PC-9 (cell line): ENCODE data around the gene CEP57L1. TPM values are rescaled to one million over a fixed set of nuclear protein-coding genes. Genes with fewer than 3 reads are reported as not detected.

ENCODE experiments used
- BruUV-seq: library from RNA; stranded (reverse); fragments of 400-500 nt; replicated peaks from 2 replicates; lab custom pipeline; 2021; lab: Mats Ljungman, UMichigan
- CTCF ChIA-PET: fragments of 300-600 bp; sonication (Branson Sonifier 250); formaldehyde crosslinking; loops from one replicate; lab custom pipeline; 2022; ENCODE audit warnings: antibody characterized with exemption; lab: Charles Lee
- POLR2A ChIA-PET: fragments of 300-600 bp; sonication (Branson Sonifier 250); formaldehyde crosslinking; loops from one replicate; lab custom pipeline; 2022; ENCODE audit warnings: antibody characterized with exemption; ENCODE audit not compliant: unreplicated experiment; lab: Charles Lee
- DNase-seq, 2 experiments: peaks; one replicate each; pipeline versions ENCODE4 v3.0.0 to v3.0.0-alpha.2; 2015 to 2022; ENCODE audit warnings: mixed read lengths in 1 of 2
- H2AFZ ChIP-seq: fragments of 200-600 bp; sonication (generic); 2 replicates; pipeline ENCODE4 v1.8.1; 2017; ENCODE audit warnings: antibody characterized with exemption
- H3F3A ChIP-seq: fragments of 200-600 bp; sonication (generic); 2 replicates; pipeline ENCODE4 v1.8.1; 2017; ENCODE audit warnings: antibody characterized with exemption, mild to moderate bottlenecking, low read depth; ENCODE audit not compliant: insufficient read depth
- H3K27ac ChIP-seq: fragments of 200-600 bp; sonication (generic); 2 replicates; pipeline ENCODE4 v1.6.1; 2016; ENCODE audit warnings: mixed run types
- H3K27me3 ChIP-seq: fragments of 200-600 bp; sonication (generic); 2 replicates; pipeline ENCODE4 v1.6.1; 2016; ENCODE audit warnings: low read depth, mixed run types; ENCODE audit not compliant: insufficient read depth
- H3K36me3 ChIP-seq: fragments of 200-600 bp; sonication (generic); 2 replicates; pipeline ENCODE4 v1.6.1; 2016; ENCODE audit warnings: low read depth, mixed run types
- H3K4me1 ChIP-seq: fragments of 200-600 bp; sonication (generic); replicated peaks from 2 replicates; pipeline ENCODE4 v1.6.1; 2016; ENCODE audit warnings: mixed run types; ENCODE audit not compliant: insufficient read depth
- H3K4me2 ChIP-seq: fragments of 200-600 bp; sonication (generic); 2 replicates; pipeline ENCODE4 v1.6.1; 2017; ENCODE audit warnings: mixed run types
- H3K4me3 ChIP-seq: fragments of 200-600 bp; sonication (generic); 2 replicates; pipeline ENCODE4 v1.6.1; 2016; ENCODE audit warnings: mixed run types
- H3K79me2 ChIP-seq: fragments of 200-600 bp; sonication (generic); 2 replicates; pipeline ENCODE4 v1.6.1; 2017; ENCODE audit warnings: low read depth, mixed run types
- H3K9me2 ChIP-seq: fragments of 200-600 bp; sonication (generic); 2 replicates; pipeline ENCODE4 v1.8.1; 2017; ENCODE audit warnings: mild to moderate bottlenecking; ENCODE audit not compliant: insufficient read depth
- H3K9me3 ChIP-seq: fragments of 200-600 bp; sonication (generic); 2 replicates; pipeline ENCODE4 v1.8.1; 2016; ENCODE audit warnings: low read depth; ENCODE audit not compliant: insufficient read depth
- H4K20me1 ChIP-seq: fragments of 200-600 bp; sonication (generic); 2 replicates; pipeline ENCODE4 v1.8.1; 2017; ENCODE audit not compliant: insufficient read depth
- CTCF ChIP-seq: fragments of 200-600 bp; sonication (generic); conservative IDR thresholded peaks from 2 replicates; pipeline ENCODE4 v1.6.1; 2017; ENCODE audit warnings: mixed run types, antibody characterized with exemption, mild to moderate bottlenecking, moderate library complexity
- EZH2 ChIP-seq: fragments of 200-600 bp; sonication (generic); IDR thresholded peaks from 2 replicates; pipeline ENCODE4 v1.8.0; 2017; ENCODE audit warnings: antibody characterized with exemption, low read depth
- intact Hi-C: fragments of 100-400 bp; cut with micrococcal nuclease; formaldehyde crosslinking; loops from one replicate; pipeline ENCODE4 v1.10.0; 2022; ENCODE audit not compliant: unreplicated experiment
- total RNA-seq: library from RNA; stranded (reverse); gene quantifications from 2 replicates; pipeline ENCODE4 v1.2.3, GENCODE V29; 2021

Gene CEP57L1
- total RNA-seq, 1 experiment from 2014 or later: 18.3 TPM

GRCh38 chr6:109051301-109052017, 43.8 kb upstream of the CEP57L1 start:
- Histone ChIP-seq H3F3A (0 out of 2 replicates have a peak, but pooled peaks cover 4% of the 10 kb centered on the region), H3K36me3 (no peaks in the 10 kb centered on the region), H3K4me3 (no peak overlapping the region), H3K4me1 (peaks cover 18% of the 10 kb centered on the region), H4K20me1 (no peaks in the 10 kb centered on the region), H3K27me3 (no peaks in the 10 kb centered on the region), H3K9me3 (no peaks in the 10 kb centered on the region), H2AFZ (no peak overlapping the region), H3K9me2 (no peaks in the 10 kb centered on the region), H3K79me2 (no peaks in the 10 kb centered on the region), H3K4me2 (no peak overlapping the region), H3K27ac (no peak overlapping the region)
- no TSS peak for BruUV-seq
- intact Hi-C loops: loop anchor here (10.0 kb wide), 1 partner anchor 57 kb away; no protein-coding TSS in a partner anchor
- ChIA-PET CTCF (no interaction called here), POLR2A (no interaction called here)
- peak in 1 of 2 experiments; percentile 43 for DNase-seq
- TF ChIP-seq EZH2: no peak
- no peak for TF ChIP-seq CTCF

- Histone ChIP-seq H3K4me3 (no peak overlapping the region), H3K36me3 (no peaks in the 10 kb centered on the region), H3K9me2 (no peaks in the 10 kb centered on the region), H3K4me2 (no peak overlapping the region), H3K79me2 (no peaks in the 10 kb centered on the region), H3K27ac (no peak overlapping the region), H3F3A (0 out of 2 replicates have a peak, but pooled peaks cover 4% of the 10 kb centered on the region), H3K4me1 (peaks cover 18% of the 10 kb centered on the region), H3K9me3 (no peaks in the 10 kb centered on the region), H2AFZ (no peak overlapping the region), H4K20me1 (no peaks in the 10 kb centered on the region), H3K27me3 (no peaks in the 10 kb centered on the region)
- CTCF ChIA-PET: no interaction called here
- intact Hi-C loops: loop anchor here (10.0 kb wide), 1 partner anchor 57 kb away; no protein-coding TSS in a partner anchor
- POLR2A ChIA-PET: interaction anchor here (0.6 kb wide), 1 partner anchor 517 kb away, joined by 4 read pairs; no protein-coding TSS in a partner anchor
- no TSS peak for BruUV-seq
- no peak for DNase-seq
- TF ChIP-seq CTCF (no peak), EZH2 (no peak)
These were observed 43.2 kb upstream of the CEP57L1 start for GRCh38 chr6:109052018-109052651.

- Histone ChIP-seq H3K4me2 (no peak overlapping the region), H3K9me2 (no peaks in the 10 kb centered on the region), H3K27me3 (no peaks in the 10 kb centered on the region), H3K36me3 (no peaks in the 10 kb centered on the region), H3K9me3 (no peaks in the 10 kb centered on the region), H4K20me1 (no peaks in the 10 kb centered on the region), H2AFZ (no peak overlapping the region), H3K4me1 (peaks cover 18% of the 10 kb centered on the region), H3K79me2 (no peaks in the 10 kb centered on the region), H3K27ac (no peak overlapping the region), H3F3A (0 out of 2 replicates have a peak, but pooled peaks cover 4% of the 10 kb centered on the region), H3K4me3 (no peak overlapping the region)
- TF ChIP-seq CTCF (no peak), EZH2 (no peak)
- intact Hi-C loops: loop anchor here (10.0 kb wide), 1 partner anchor 58 kb away; no protein-coding TSS in a partner anchor
- ChIA-PET CTCF (no interaction called here), POLR2A (interaction anchor here (0.6 kb wide), 1 partner anchor 518 kb away, joined by 4 read pairs; no protein-coding TSS in a partner anchor)
- BruUV-seq: no TSS peak
- DNase-seq: no peak
These were observed 42.5 kb upstream of the CEP57L1 start for GRCh38 chr6:109052852-109053251.
